ENCODE data around the gene ZNF485.
"Not testable (repeated sequence)": the region's sequence is repeated elsewhere in the genome, so short reads cannot be mapped to it uniquely, and the experiment has no call there.

Gene ZNF485

DNA sequence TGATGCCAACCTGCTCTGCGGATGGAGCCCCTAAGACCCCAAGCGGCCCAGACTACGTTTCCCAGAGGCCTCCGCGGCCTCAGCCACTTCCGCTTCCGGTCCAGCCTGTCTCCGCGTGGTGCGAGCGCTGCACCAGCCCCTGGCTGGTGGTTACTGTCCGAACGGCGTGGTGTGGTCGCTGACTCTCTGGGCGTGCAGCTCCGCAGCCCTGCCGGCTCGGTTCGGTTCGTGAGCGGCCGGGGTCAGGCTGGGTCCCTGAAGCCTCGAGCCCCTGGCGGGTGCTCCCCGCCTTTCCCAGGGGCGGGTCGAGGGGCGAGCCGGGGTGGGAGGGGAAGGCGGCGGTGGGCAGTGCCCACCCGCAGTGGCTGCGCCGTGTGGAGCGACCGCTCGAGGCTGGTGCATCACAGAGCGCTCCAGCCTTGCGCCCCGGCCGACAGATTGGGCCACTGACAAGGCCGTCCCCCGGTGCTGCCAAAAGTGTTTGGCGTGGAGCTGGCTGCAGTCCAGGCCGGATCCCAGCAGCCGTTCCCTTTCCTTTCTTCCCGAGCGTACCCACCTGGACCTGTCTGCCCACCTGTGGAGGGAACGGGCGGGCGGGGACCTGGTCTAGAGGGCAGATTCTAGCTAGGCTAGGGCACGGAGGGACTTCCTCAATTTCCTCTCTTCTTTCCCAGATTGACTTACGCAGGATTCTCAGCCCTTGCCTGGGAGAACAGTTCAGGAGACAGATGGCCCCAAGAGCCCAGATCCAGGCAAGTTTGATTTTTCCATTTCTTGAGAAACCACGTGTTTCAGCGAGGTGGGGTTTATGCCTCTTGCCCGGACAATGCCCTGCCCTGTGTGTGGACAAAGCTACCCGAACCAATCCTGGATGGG, at the start of gene ZNF485:
Gene ZNF485 (plus strand): TSS at position 116 of the 876 bp plus-strand sequence. CDS start 613 bp downstream, at position 729.
- DNase-seq (ENCODE audit: low read depth): peak; percentile 56

- DNase-seq (ENCODE audit: low read depth): no peak
Observed at GRCh38 chr10:43557214-43557613, 49.0 kb upstream of the ZNF485 start.

DNA sequence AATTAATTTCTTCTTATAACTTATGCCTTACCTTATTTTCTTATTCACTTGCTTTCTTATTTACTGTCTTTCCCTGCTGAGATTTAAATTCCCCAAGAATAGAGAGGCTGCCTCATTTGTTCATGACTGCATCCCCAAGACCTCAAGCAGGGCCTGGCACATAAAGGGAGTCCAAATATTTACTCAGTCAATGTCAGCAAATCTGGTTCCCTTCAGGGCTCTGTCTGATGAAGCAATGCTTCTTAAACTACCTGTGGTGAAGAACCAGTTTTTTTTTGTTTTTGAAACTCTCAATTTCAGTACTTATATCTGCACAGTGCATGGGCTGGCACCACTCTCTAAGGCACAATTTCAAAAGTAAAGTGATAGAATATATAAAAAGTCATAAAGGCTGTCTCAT, 36.6 kb upstream of the ZNF485 start:
- no peak for DNase-seq (ENCODE audit: low read depth)

GRCh38 chr10:43570971-43571370, 35.3 kb upstream of the ZNF485 start:
- no peak for DNase-seq (ENCODE audit: low read depth)

- no peak for DNase-seq (ENCODE audit: low read depth)
Observed at GRCh38 chr10:43573250-43574000, 32.8 kb upstream of the ZNF485 start.

GRCh38 chr10:43574001-43574892, 32.0 kb upstream of the ZNF485 start, which contains the start of gene ZNF239:
TSS of gene ZNF239 (minus strand) at chr10:43574616. CDS start at chr10:43558079, 16,537 bp downstream.
- peak; percentile 81 for DNase-seq (ENCODE audit: low read depth)

- DNase-seq (ENCODE audit: low read depth): no peak
Observed at GRCh38 chr10:43574906-43575305, 31.3 kb upstream of the ZNF485 start.

DNA sequence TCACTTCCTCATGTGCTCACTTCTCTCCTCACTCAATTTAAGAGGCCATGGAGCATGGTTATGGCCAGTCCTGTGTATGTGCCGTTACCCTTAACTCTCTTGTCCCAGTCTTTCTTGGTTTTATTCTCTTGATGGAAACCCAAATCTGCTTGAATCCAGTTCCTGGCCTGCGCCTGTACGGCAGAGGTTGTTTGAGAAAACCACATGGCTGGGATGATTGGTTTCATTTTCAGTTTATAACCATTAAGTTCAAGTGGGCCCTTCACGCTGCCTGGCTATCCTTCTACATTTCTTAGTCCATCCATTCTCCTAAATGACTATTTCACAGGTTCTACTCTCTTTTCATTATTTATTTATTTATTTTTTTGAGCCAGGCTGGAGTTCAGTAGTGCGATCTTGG, 30.2 kb upstream of the ZNF485 start:
- no peak for DNase-seq (ENCODE audit: low read depth)

GRCh38 chr10:43576580-43576979, 29.7 kb upstream of the ZNF485 start:
- DNase-seq (ENCODE audit: low read depth): no peak

DNA sequence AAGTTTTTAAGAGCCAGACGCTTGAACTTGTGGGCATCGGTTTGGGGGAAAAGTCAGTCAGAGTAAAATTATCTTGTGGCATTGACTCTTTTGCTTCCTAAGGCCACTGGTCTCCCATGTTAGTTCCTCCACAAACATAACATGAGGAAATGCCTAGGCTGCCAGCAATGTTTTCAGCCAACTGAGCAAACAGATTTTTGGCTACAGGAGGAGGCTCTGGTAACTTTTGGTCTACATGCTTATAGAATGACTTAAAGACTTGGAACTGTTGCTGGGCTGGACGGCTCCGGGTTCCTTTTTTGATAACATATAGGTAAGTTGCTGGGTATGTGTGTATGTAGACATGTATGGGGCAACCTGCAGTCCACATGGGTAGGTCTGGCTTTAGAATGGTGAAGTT, 22.2 kb upstream of the ZNF485 start:
- DNase-seq (ENCODE audit: low read depth): no peak

GRCh38 chr10:43585046-43585445, 21.2 kb upstream of the ZNF485 start:
- no peak for DNase-seq (ENCODE audit: low read depth)

DNA sequence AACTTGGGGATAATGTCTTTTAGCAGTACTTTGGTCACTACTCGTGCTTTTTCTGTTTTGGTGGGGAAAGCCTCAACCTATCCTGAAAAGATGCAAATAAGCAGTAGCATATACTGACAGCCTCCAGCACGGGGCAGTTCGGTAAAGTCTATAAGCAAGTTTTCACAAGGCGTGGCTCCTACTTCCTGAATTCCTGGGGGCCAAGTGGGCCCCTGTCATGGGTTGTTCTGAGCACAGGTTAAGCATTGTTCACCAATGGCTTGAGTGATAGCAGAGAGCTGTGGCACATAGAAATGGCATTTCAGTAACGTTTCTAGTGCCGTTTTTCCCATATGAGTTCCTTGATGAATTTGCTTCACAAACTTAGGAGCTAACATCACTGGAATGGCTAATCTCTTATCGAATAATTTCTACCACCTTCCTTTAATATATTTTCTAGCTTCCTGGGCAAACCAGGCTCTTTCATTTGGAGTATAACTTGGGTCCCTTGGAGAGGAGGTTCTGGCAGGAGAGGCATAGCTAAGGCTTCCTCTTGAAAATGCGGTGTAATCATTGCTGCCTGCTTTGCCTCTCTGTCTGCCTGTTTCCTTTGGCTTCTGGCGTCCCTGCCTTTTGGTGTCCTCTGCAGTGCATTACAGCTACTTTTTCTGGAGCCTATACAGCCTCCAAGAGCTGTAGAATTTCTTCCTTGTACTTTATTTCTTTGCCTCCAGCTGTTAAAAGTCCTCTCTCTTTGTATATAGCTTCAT, 20.1 kb upstream of the ZNF485 start:
- DNase-seq (ENCODE audit: low read depth): no peak

DNA sequence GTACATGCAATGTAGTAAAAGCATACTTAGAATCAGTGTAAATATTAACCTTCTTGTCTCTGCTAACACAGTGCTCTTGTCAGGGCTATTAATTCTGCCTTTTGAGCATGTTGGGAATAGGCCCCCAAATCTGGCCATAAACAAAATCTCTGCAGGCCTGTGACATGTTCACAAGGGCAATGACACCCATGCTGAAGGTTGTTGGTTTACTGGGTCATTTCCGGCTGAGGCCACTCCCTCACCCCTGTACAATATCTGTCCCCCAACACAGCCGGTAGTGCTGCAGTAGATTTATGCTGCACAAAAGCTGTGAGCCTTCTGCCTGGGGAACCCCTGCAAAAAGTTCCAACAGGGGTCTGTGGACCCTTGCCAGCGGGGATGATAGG, 19.5 kb upstream of the ZNF485 start:
- DNase-seq (ENCODE audit: low read depth): not testable (repeated sequence)

- DNase-seq (ENCODE audit: low read depth): no peak
Observed at GRCh38 chr10:43591303-43591904, 14.8 kb upstream of the ZNF485 start.

DNA sequence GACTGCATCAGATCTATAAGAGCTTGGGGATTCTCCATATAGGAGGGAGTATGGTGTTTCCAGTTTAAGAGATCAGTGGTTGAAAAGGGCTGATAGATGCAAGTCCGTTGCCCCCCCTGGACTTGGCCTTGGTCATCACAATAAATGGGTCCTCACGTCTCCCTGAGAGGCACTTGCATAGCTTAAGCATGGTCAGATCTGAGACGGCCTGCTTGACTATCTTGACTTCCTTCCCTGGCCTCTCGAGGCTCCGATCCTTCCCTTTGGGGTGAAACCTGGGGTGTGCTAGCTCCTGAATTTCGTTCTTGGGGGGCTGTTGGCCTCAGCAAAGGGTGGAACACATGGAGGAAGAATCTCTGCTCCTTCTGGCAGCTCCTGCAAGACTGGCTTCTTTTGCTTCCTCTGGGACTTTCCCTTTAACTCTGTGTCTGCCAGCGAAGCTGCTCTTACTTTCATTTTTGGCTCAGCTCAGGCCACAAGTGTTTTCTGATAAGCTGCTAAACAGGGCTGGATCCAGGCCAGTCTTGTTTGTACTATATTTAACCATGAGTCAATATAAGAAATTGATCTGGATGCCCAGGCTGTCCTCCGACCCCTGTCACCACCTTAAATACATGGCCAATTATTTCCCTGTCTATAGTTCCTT, 11.2 kb upstream of the ZNF485 start:
- no peak for DNase-seq (ENCODE audit: low read depth)

DNA sequence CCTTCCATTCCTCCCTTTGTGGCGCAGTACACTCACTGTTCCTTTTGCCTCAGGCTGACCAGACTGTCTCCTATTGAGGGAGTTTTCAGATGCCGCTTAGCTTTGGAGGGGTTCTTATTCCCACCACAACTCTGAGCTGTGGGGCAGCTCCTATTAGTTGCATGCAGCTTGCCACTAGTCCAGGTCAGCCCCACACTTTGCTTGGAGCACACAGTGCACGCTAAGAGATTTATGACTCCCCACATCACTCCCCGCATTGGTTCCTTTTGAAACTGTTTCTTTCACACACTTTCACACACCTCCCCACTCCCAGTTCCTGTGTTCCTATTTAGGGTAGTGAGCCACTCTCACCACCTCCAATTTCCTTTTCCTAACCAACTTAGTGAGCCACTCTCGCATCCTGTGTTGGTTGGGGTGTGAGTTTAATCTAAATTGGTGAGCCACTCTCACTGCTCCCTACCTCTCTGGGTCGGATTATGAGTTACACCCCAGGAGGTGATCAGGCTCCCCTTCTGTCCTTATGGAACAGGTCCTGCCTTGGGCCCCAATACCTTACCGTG, 10.4 kb upstream of the ZNF485 start:
- no peak for DNase-seq (ENCODE audit: low read depth)

GRCh38 chr10:43596546-43596945, 9.7 kb upstream of the ZNF485 start:
- no peak for DNase-seq (ENCODE audit: low read depth)

GRCh38 chr10:43598446-43598845, 7.8 kb upstream of the ZNF485 start:
- no peak for DNase-seq (ENCODE audit: low read depth)

- DNase-seq (ENCODE audit: low read depth): no peak
Observed at GRCh38 chr10:43599333-43599732, 6.9 kb upstream of the ZNF485 start.

DNA sequence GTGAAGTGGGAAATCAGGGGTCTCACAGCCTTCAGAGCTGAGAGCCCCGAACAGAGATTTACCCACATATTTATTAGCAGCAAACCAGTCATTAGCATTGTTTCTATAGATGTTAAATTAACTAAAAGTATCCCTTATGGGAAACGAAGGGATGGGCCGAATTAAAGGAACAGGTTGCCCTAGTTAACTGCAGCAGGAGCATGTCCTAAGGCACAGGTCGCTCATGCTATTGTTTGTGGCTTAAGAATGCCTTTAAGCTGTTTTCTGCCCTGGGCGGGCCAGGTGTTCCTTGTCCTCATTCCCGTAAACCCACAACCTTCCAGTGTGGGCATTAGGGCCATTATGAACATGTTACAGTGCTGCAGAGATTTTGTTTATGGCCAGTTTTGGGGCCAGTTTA, 4.7 kb upstream of the ZNF485 start:
- DNase-seq (ENCODE audit: low read depth): not testable (repeated sequence)
